HG03135 (cell line): Measurements from ENCODE around the gene NCOA3.

Source experiments
- ATAC-seq: cut with Tn5 transposase; IDR thresholded peaks from one replicate; pipeline ENCODE4 v1.9.1; 2021; ENCODE audit warnings: mild to moderate bottlenecking, moderate library complexity; ENCODE audit not compliant: unreplicated experiment

The NCOA3 gene

GRCh38 chr20:47699818-47700217, 198.1 kb downstream of the NCOA3 start:
- no peak for ATAC-seq

GRCh38 chr20:47700327-47700726, 198.6 kb downstream of the NCOA3 start:
- no peak for ATAC-seq

- ATAC-seq, result no peak
Observed at GRCh38 chr20:47701612-47702011, 199.9 kb downstream of the NCOA3 start.

- no peak for ATAC-seq
Observed at GRCh38 chr20:47703748-47704147, 202.1 kb downstream of the NCOA3 start.

- ATAC-seq, result no peak
Observed at GRCh38 chr20:47704746-47705496, 203.2 kb downstream of the NCOA3 start.

- ATAC-seq, result no peak
Observed at GRCh38 chr20:47705497-47705856, 203.8 kb downstream of the NCOA3 start.

- ATAC-seq, result no peak
Observed at GRCh38 chr20:47706345-47706744, 204.7 kb downstream of the NCOA3 start.
